NCI-H345 treated with DMSO at 0.1 percent for 48 hours (cell line): ENCODE data around the gene HAGH.

Experiments used
- DNase-seq: peaks from one replicate; lab custom pipeline; 2025; ENCODE audit not compliant: unreplicated experiment; lab: John Stamatoyannopoulos, UW

Gene HAGH

GRCh38 chr16:1763521-1764511, 62.8 kb downstream of the HAGH start:
- DNase-seq = no peak

GRCh38 chr16:1762879-1763520, 63.6 kb downstream of the HAGH start:
- DNase-seq = no peak

- DNase-seq = no peak
These were observed 64.3 kb downstream of the HAGH start for GRCh38 chr16:1762196-1762878.

- DNase-seq = no peak
These were observed 64.9 kb downstream of the HAGH start for GRCh38 chr16:1761751-1762150.

- no peak for DNase-seq
These were observed 65.7 kb downstream of the HAGH start for GRCh38 chr16:1760911-1761310.

- DNase-seq = no peak
These were observed 67.1 kb downstream of the HAGH start for GRCh38 chr16:1759511-1759910.

GRCh38 chr16:1758923-1759322, 67.7 kb downstream of the HAGH start:
- no peak for DNase-seq

- DNase-seq = no peak
These were observed 68.7 kb downstream of the HAGH start for GRCh38 chr16:1757714-1758461.
